GM12892 (cell line): Measurements from ENCODE around the gene ZNF521.

ENCODE experiments used
- DNase-seq: peaks from one replicate; pipeline ENCODE4 v3.0.0; 2011; ENCODE audit not compliant: insufficient read length
- FAIRE-seq: peaks from 2 replicates; lab custom pipeline; 2011; peaks lifted over from hg19 to GRCh38; lab: Jason Lieb, UNC
- POLR2A ChIP-seq: IDR thresholded peaks from 2 replicates; pipeline ENCODE4 v1.6.1; 2011; ENCODE audit warnings: low read depth, low read length, control low read depth
- POLR2AphosphoS5 ChIP-seq: IDR thresholded peaks from 2 replicates; pipeline ENCODE4 v1.6.1; 2011; ENCODE audit warnings: low read depth, low read length, control low read depth
- TAF1 ChIP-seq: IDR thresholded peaks from 2 replicates; pipeline ENCODE4 v1.6.1; 2011; ENCODE audit warnings: low read depth, mild to moderate bottlenecking, control low read depth, low read length, borderline replicate concordance

The ZNF521 gene

GRCh38 chr18:25056429-25056828, 295.5 kb downstream of the ZNF521 start:
- DNase-seq (no peak), FAIRE-seq (no peak)
- TF ChIP-seq TAF1 (no peak), POLR2A (no peak), POLR2AphosphoS5 (no peak)

DNA sequence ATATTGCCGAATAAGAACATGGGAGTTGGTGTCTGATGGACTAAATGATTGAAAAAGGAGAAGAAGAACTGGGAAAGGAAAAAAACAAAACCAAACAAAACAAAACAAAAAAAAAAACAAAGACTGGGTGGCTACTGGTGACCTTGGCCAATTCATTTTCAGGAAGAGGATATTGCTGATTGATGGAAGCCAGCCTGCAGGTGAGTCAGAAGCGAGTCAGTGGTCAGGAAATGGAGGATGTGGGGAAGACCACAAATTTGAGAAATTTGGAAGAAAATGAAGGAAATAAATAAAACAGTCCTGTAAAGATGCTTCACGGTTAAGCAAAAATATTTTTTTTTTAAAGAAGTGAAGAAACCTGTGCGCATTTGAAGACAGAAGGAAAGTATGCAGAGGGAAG, 296.9 kb downstream of the ZNF521 start:
- TF ChIP-seq POLR2AphosphoS5 (no peak), POLR2A (no peak), TAF1 (no peak)
- DNase-seq (no peak), FAIRE-seq (no peak)

DNA sequence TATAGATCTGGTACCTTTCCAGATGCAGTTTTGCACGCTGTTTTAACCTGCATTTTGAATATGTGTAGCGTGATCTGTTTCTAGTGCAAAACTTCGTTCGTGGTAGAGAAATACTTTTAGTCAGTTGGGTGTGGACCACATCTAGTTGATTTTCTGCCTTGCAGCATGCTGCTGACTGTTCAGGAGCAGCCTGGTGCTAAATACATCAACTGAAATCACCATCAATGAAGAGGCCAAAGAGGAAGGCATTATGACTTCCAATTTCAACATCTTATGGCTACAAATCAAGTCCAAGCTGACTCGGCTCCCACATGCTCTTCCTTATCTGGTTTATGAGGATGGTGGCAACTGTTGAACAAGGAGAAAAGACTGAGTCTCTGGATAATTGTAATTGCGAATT, 298.5 kb downstream of the ZNF521 start:
- DNase-seq (no peak), FAIRE-seq (no peak)
- no peak for TF ChIP-seq POLR2A
- no peak for TF ChIP-seq TAF1
- TF ChIP-seq POLR2AphosphoS5: no peak

DNA sequence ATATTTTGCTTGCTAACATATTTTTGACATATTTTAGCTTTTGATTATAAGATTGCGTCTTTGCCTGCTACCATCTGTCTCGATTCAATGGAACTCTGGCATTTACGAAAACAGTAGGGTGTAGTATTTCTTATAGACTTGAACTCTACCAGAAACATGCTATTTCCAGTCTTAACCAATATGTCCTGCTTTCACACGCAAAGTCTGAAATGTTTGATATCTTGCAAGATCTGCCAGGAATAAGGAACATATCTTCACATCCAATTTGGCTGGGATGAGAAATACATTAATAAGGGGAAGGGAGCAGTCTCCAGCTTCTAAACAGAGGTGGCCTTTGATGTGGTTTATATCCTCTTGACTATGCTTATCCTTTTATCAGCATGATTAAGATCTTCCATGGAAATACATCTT, 299.4 kb downstream of the ZNF521 start:
- FAIRE-seq: no peak
- no peak for DNase-seq
- TF ChIP-seq TAF1 (no peak), POLR2A (no peak), POLR2AphosphoS5 (no peak)

DNA sequence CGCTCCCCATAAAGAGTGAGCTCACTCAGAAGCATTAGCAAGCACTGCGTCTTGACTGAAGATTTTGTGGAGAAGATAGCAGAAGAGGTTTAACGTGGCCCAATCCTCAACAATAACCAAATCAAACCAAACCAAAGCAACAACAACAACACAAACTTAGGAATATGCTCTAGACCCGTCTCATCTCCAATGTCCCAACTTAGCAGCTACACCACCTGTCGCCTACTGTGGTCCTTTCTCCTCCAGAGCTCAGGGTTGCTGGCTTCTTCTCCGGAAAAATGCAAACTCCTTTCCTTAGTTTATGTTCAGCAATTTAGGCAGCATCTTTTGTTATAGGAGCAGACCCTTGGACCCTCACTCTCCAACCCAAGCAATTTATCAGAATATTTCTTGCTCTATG, 301.4 kb downstream of the ZNF521 start:
- no peak for FAIRE-seq
- no peak for TF ChIP-seq POLR2AphosphoS5
- DNase-seq: no peak

GRCh38 chr18:25047983-25048382, 304.0 kb downstream of the ZNF521 start:
- no peak for FAIRE-seq
- TF ChIP-seq TAF1: no peak
- TF ChIP-seq POLR2A: no peak
- no peak for TF ChIP-seq POLR2AphosphoS5
- no peak for DNase-seq

- FAIRE-seq: no peak
- TF ChIP-seq TAF1: no peak
- TF ChIP-seq POLR2A: no peak
- TF ChIP-seq POLR2AphosphoS5: no peak
- DNase-seq: no peak
These were observed 304.5 kb downstream of the ZNF521 start for GRCh38 chr18:25047421-25047820.

DNA sequence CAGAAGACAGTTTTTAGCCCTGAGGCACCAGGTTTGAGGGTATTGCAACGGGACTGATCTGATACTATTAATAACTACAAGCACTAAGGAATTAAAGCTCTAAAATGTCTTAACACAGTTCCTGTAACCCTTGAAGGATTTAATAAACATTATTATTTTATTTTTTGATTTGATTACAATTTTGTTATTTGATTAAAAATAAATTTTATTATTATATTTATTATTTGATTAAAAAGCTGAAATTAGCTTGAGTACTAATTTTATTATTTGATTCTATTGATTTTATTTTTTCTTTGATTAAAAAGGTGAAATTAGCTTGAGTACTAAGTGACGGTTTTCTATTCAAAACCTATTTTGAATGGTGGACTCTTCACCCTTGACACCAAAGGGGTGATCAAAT, 307.3 kb downstream of the ZNF521 start:
- DNase-seq (no peak), FAIRE-seq (no peak)
- TF ChIP-seq POLR2AphosphoS5 (no peak), TAF1 (no peak), POLR2A (no peak)

GRCh38 chr18:25043104-25043503, 308.9 kb downstream of the ZNF521 start:
- DNase-seq: no peak
- no peak for FAIRE-seq
- no peak for TF ChIP-seq POLR2AphosphoS5

- DNase-seq (no peak), FAIRE-seq (no peak)
- no peak for TF ChIP-seq POLR2AphosphoS5
- no peak for TF ChIP-seq TAF1
- no peak for TF ChIP-seq POLR2A
These were observed 309.3 kb downstream of the ZNF521 start for GRCh38 chr18:25042641-25043051.

DNA sequence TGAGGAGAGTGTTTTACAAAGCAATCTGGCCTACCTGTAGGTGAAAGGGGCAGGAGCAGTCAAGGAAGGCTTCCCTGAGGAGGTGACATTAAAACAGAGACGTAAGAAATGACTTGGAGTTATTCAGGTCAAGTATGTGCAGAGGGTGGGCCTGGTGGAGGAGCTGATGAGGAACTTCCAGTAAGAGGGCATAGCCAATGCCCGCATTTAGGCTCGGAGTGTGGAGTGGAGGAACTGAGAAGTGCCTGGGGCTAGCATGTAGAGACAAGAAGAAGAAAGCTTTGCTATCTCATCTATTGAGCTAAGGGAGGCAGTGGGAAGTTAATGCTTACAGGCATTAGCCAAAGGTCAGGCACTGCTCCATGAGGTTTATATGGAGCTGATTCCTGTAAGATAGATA, 312.2 kb downstream of the ZNF521 start:
- no peak for TF ChIP-seq POLR2A
- TF ChIP-seq TAF1: no peak
- no peak for TF ChIP-seq POLR2AphosphoS5
- FAIRE-seq (no peak), DNase-seq (no peak)

- DNase-seq (no peak), FAIRE-seq (no peak)
- TF ChIP-seq POLR2AphosphoS5 (no peak), POLR2A (no peak), TAF1 (no peak)
These were observed 313.7 kb downstream of the ZNF521 start for GRCh38 chr18:25038261-25038660.
